ENCODE measurements around the gene APLP1. TPM values are rescaled to one million over a fixed set of nuclear protein-coding genes. Genes with fewer than 3 reads are reported as not detected.
A peak's percentile ranks its signal among the peaks of the same experiment; 100 is the strongest.

APLP1 gene
- total RNA-seq, 4 donors from 2014 or later: 0.44 to 1.7 (median 0.76) TPM; not detected in 1

DNA sequence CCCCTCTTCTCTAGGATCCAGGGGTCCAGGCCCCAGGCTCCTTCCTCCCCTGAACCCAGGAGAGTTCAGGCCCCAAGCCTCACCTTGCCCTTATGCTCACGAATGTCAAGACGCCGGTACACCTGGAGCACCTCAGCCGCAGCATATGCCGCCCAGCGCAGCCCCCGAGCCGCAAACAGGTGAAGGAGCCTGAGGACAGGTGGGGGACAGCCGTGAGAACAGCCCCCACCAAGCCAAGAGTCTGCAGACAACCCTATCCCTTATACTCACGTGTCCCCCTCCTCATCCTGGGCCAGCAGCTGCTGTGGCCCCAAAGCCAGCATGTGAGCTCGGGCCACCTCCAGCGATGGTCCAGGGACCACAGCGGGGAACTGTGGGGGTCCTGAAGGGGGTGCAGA is 28.3 kb downstream of the APLP1 start:
- TF ChIP-seq POLR2A (IDR thresholded peaks at IDR 0.05) (no peak), CTCF (IDR thresholded peaks at IDR 0.05) (no peak)
- DNase-seq: no peak
- Histone ChIP-seq H3K4me3 (no peak overlapping the region), H3K27me3 (no peaks in the 10 kb centered on the region), H3K9me3 (no peaks in the 10 kb centered on the region), H3K4me1 (peaks cover 4 to 47% (median 23%) of the 10 kb centered on the region in 3 donors), H3K36me3 (peaks cover 16 to 64% (median 18%) of the 10 kb centered on the region in 3 donors), H3K27ac (no peak overlapping the region)
- intact Hi-C loops (cut with DNase I): loop anchor here (5.0 kb wide), 1 partner anchor 36 kb away; no protein-coding TSS in a partner anchor
- WGBS, 2 donors: 70 to 95% methylated on average over 4 to 8 of the region's 13 CpGs

GRCh38 chr19:35897706-35898451 is 29.5 kb downstream of the APLP1 start:
- WGBS, 2 donors: 82 to 87% methylated on average over 9 to 10 of the region's 13 CpGs
- H3K4me3 ChIP-seq: peak overlapping the region; percentile 55 to 77 (median 62)
- intact Hi-C loops (cut with DNase I): loop anchor here (5.0 kb wide), 1 partner anchor 34 kb away; no protein-coding TSS in a partner anchor

DNA sequence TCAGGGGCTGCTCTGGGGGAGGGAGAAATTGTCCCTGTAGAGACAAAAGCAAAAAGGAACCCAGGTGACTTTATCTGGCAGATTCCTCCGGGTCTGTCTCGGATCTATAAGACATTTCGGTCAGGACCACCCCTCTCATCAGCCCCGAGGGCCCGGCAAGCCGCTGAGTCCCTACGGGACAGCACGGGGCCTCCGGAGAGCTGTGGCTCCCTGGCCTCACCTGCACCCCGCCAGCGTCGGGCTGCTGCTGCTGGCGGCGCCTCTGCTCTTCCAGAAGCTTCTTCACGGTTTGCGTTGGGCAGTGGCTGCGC is 30.1 kb downstream of the APLP1 start:
- H3K36me3 ChIP-seq: peaks cover 16 to 46% (median 18%) of the 10 kb centered on the region in 3 donors
- peak overlapping the region; percentile 87 to 97 (median 94) for H3K27ac ChIP-seq
- DNase-seq: no peak
- no peaks in the 10 kb centered on the region for H3K27me3 ChIP-seq
- peak overlapping the region; percentile 55 to 77 (median 62) for H3K4me3 ChIP-seq
- H3K4me1 ChIP-seq: peaks cover 7 to 63% (median 26%) of the 10 kb centered on the region in 3 donors
- H3K9me3 ChIP-seq: no peaks in the 10 kb centered on the region
- TF ChIP-seq CTCF (IDR thresholded peaks at IDR 0.05) (no peak), POLR2A (IDR thresholded peaks at IDR 0.05) (no peak)
- intact Hi-C loops (cut with DNase I): loop anchor here (5.0 kb wide), 1 partner anchor 34 kb away; no protein-coding TSS in a partner anchor
- WGBS, 2 donors: 12 to 13% methylated on average over 5 of the region's 17 CpGs

More at GRCh38 chr19:35897706-35898451, 29.5 kb downstream of the APLP1 start:
- Histone ChIP-seq H3K9me3 (no peaks in the 10 kb centered on the region), H3K36me3 (peaks cover 16 to 52% (median 18%) of the 10 kb centered on the region in 3 donors), H3K27me3 (no peaks in the 10 kb centered on the region), H3K4me1 (peaks cover 4 to 58% (median 23%) of the 10 kb centered on the region in 3 donors), H3K27ac (peak overlapping the region; percentile 87 to 97 (median 94))
- no peak for DNase-seq
- TF ChIP-seq CTCF (IDR thresholded peaks at IDR 0.05) (no peak), POLR2A (IDR thresholded peaks at IDR 0.05) (no peak)

GRCh38 chr19:35899547-35900214 is 31.3 kb downstream of the APLP1 start:
- peak; percentile 48 for DNase-seq
- intact Hi-C loops (cut with DNase I): loop anchor here (5.0 kb wide), 1 partner anchor 33 kb away; no protein-coding TSS in a partner anchor
- 0% methylated on average over 6 to 7 of the region's 43 CpGs for WGBS, 2 donors
- peak overlapping the region; percentile 55 to 77 (median 62) for H3K4me3 ChIP-seq
- peak overlapping the region; percentile 87 to 97 (median 94) for H3K27ac ChIP-seq
- peaks cover 9 to 71% (median 31%) of the 10 kb centered on the region in 3 donors for H3K4me1 ChIP-seq
- H3K36me3 ChIP-seq: peaks cover 8 to 34% (median 16%) of the 10 kb centered on the region in 3 donors
- TF ChIP-seq POLR2A (IDR thresholded peaks at IDR 0.05) (peak in 2 of 4 donors; percentile 37 to 66), CTCF (IDR thresholded peaks at IDR 0.05) (peak in 1 of 6 experiments; percentile 4)
- H3K27me3 ChIP-seq: no peaks in the 10 kb centered on the region
- H3K9me3 ChIP-seq: no peaks in the 10 kb centered on the region

All from esophagus squamous epithelium (tissue), 5 donors.